ENCODE measurements around the gene C1orf21.

GRCh38 chr1:184539580-184539979, 152.8 kb downstream of the C1orf21 start:
- TF ChIP-seq POLR2A (IDR thresholded peaks at IDR 0.05; ENCODE audit: low read length) = no peak
- TF ChIP-seq GATA1 (IDR thresholded peaks at IDR 0.05; ENCODE audit: low read depth, low read length) = no peak
